Activated CD4-positive, alpha-beta T cell treated with anti-CD3 and anti-CD28 coated beads, Interleukin-2, amount 10 ng/mL, durations not matched to agents 7 days and 5 days (primary cell): ENCODE data around the gene CC2D1B. TPM values are rescaled to one million over a fixed set of nuclear protein-coding genes. Genes with fewer than 3 reads are reported as not detected.

Experiments
- CTCF ChIA-PET: fragments of 350-600 bp; sonication (Branson Sonifier 250); formaldehyde crosslinking; loops from one replicate; lab custom pipeline; 2021; ENCODE audit warnings: antibody characterized with exemption; lab: Charles Lee
- POLR2A ChIA-PET: fragments of 350-600 bp; sonication (Branson Sonifier 250); formaldehyde crosslinking; loops from one replicate; lab custom pipeline; 2021; ENCODE audit warnings: antibody characterized with exemption; lab: Charles Lee
- DNase-seq: peaks from one replicate; pipeline ENCODE4 v3.0.0-alpha.2; 2020
- H3K27ac Mint-ChIP-seq: one replicate; pipeline ENCODE4 v1.8.0; 2021; ENCODE audit warnings: mild to moderate bottlenecking, moderate library complexity, mixed read lengths
- H3K27me3 Mint-ChIP-seq: one replicate; pipeline ENCODE4 v1.8.0; 2021; ENCODE audit warnings: mixed read lengths
- H3K36me3 Mint-ChIP-seq: one replicate; pipeline ENCODE4 v1.8.0; 2021; ENCODE audit warnings: low read depth, mixed read lengths
- H3K4me1 Mint-ChIP-seq: one replicate; pipeline ENCODE4 v1.8.0; 2021; ENCODE audit warnings: mixed read lengths
- H3K4me3 Mint-ChIP-seq: one replicate; pipeline ENCODE4 v1.8.0; 2021; ENCODE audit warnings: mild to moderate bottlenecking, moderate library complexity, mixed read lengths
- H3K9me3 Mint-ChIP-seq: one replicate; pipeline ENCODE4 v1.8.0; 2021; ENCODE audit warnings: mixed read lengths
- total RNA-seq, 2 experiments: library from RNA; stranded (reverse); gene quantifications; one replicate each; pipeline ENCODE4 v1.2.3, GENCODE V29; 2021

Gene CC2D1B
- total RNA-seq, 2 experiments from 2014 or later, result 58.8 to 60.1 TPM

- Mint-ChIP-seq H3K4me1 (peaks cover 10% of the 10 kb centered on the region), H3K4me3 (no peak overlapping the region), H3K36me3 (no peaks in the 10 kb centered on the region), H3K9me3 (no peaks in the 10 kb centered on the region), H3K27ac (no peak overlapping the region), H3K27me3 (no peaks in the 10 kb centered on the region)
- CTCF ChIA-PET, result interaction anchor here (0.6 kb wide), 1 partner anchor 26 kb away, joined by 3 read pairs; no protein-coding TSS in a partner anchor
- POLR2A ChIA-PET, result no interaction called here
- DNase-seq, result no peak
These were observed 40.2 kb downstream of the CC2D1B start for GRCh38 chr1:52325786-52326185.

- POLR2A ChIA-PET, result no interaction called here
- CTCF ChIA-PET, result interaction anchor here (0.6 kb wide), 1 partner anchor 19 kb away, joined by 5 read pairs; no protein-coding TSS in a partner anchor
- no peak for DNase-seq
These were observed 42.3 kb downstream of the CC2D1B start for GRCh38 chr1:52323731-52324130.

GRCh38 chr1:52321061-52321460 is 44.9 kb downstream of the CC2D1B start:
- no peak overlapping the region for H3K4me3 Mint-ChIP-seq
- H3K27me3 Mint-ChIP-seq, result no peaks in the 10 kb centered on the region
- H3K9me3 Mint-ChIP-seq, result no peaks in the 10 kb centered on the region
- no peaks in the 10 kb centered on the region for H3K4me1 Mint-ChIP-seq
- H3K36me3 Mint-ChIP-seq, result no peaks in the 10 kb centered on the region
- ChIA-PET CTCF (no interaction called here), POLR2A (interaction anchor here (0.6 kb wide), 1 partner anchor 835 kb away, joined by 3 read pairs; no protein-coding TSS in a partner anchor)
- DNase-seq, result no peak
- no peak overlapping the region for H3K27ac Mint-ChIP-seq

More at GRCh38 chr1:52323731-52324130, 42.3 kb downstream of the CC2D1B start:
- Mint-ChIP-seq H3K27me3 (no peaks in the 10 kb centered on the region), H3K36me3 (no peaks in the 10 kb centered on the region), H3K4me3 (no peak overlapping the region), H3K9me3 (no peaks in the 10 kb centered on the region), H3K27ac (no peak overlapping the region), H3K4me1 (no peaks in the 10 kb centered on the region)

- Mint-ChIP-seq H3K4me3 (no peak overlapping the region), H3K27me3 (no peaks in the 10 kb centered on the region), H3K27ac (no peak overlapping the region), H3K4me1 (no peaks in the 10 kb centered on the region), H3K9me3 (no peaks in the 10 kb centered on the region), H3K36me3 (no peaks in the 10 kb centered on the region)
- CTCF ChIA-PET, result no interaction called here
- DNase-seq, result no peak
- POLR2A ChIA-PET, result no interaction called here
These were observed 59.6 kb downstream of the CC2D1B start for GRCh38 chr1:52306227-52307006.

- no peak overlapping the region for H3K4me3 Mint-ChIP-seq
- no peaks in the 10 kb centered on the region for H3K4me1 Mint-ChIP-seq
- H3K36me3 Mint-ChIP-seq, result no peaks in the 10 kb centered on the region
- no peaks in the 10 kb centered on the region for H3K27me3 Mint-ChIP-seq
- no peak overlapping the region for H3K27ac Mint-ChIP-seq
- no peak for DNase-seq
- H3K9me3 Mint-ChIP-seq, result no peaks in the 10 kb centered on the region
- ChIA-PET CTCF (no interaction called here), POLR2A (no interaction called here)
These were observed 60.4 kb downstream of the CC2D1B start for GRCh38 chr1:52305417-52306226.

Other genes starting within 250 kb of the CC2D1B start
- 1 to 10 TPM; 1.5 to 1.6 TPM for gene ZFYVE9, start 224.1 kb downstream of the CC2D1B start, total RNA-seq
- 10 to 100 TPM; 30.3 to 36.7 TPM for gene ORC1, start 38.2 kb upstream of the CC2D1B start, total RNA-seq
- 100 to 1,000 TPM in 1 of 2 experiments, 10 to 100 TPM in 1; 98.1 to 103 TPM for gene PRPF38A, start 38.4 kb upstream of the CC2D1B start, total RNA-seq
- 100 to 1,000 TPM in 1 of 2 experiments, 10 to 100 TPM in 1; 88.0 to 101 TPM for gene TUT4, start 186.9 kb upstream of the CC2D1B start, total RNA-seq
- 10 to 100 TPM; 20.3 to 22.8 TPM for gene GPX7, start 236.2 kb upstream of the CC2D1B start, total RNA-seq